ENCODE data around the gene TREH. TPM values are rescaled to one million over a fixed set of nuclear protein-coding genes. Genes with fewer than 3 reads are reported as not detected.

The TREH gene
- total RNA-seq, 1 experiment from 2014 or later, result 0.15 TPM

GRCh38 chr11:118615976-118616371, 63.5 kb downstream of the TREH start:
- Histone ChIP-seq H3K27me3 (ENCODE audit: insufficient read depth, low read length) (no peaks in the 10 kb centered on the region), H3K9ac (ENCODE audit: low read length) (no peak overlapping the region), H3K27ac (ENCODE audit: low read depth, low read length) (no peak overlapping the region), H3K4me2 (ENCODE audit: low read length) (no peak overlapping the region), H3K79me2 (ENCODE audit: insufficient read depth, low read length) (no peaks in the 10 kb centered on the region), H4K20me1 (ENCODE audit: insufficient read depth) (no peaks in the 10 kb centered on the region), H3K9me3 (ENCODE audit: control insufficient read depth in 1 of 2, insufficient read depth in 1 of 2, low read depth in 1 of 2, low read length in 2 of 2) (no peaks in the 10 kb centered on the region), H3K4me1 (ENCODE audit: control insufficient read depth in 1 of 2, insufficient read depth in 2 of 2, low read length in 2 of 2) (peaks cover 25 to 42% of the 10 kb centered on the region in 2 experiments), H2AFZ (ENCODE audit: low read depth, low read length, poor library complexity, severe bottlenecking) (no peak overlapping the region), H3K36me3 (ENCODE audit: control insufficient read depth in 1 of 2, insufficient read depth in 2 of 2, low read length in 2 of 2) (no peaks in the 10 kb centered on the region), H3K4me3 (replicated peaks in 1 of 2; ENCODE audit: low read depth in 1 of 2, low read length in 2 of 2) (no peak overlapping the region), H3K9me2 (ENCODE audit: insufficient read depth) (no peaks in the 10 kb centered on the region)
- ChIA-PET CTCF (no interaction called here), POLR2A (no interaction called here), RAD21 (ENCODE audit: low non-redundant PET in 1 of 2, low total read pairs in 2 of 2, uncharacterized antibody in 2 of 2, unreplicated experiment in 2 of 2) (no interaction called here)
- no peak for TF ChIP-seq YY1 (IDR thresholded peaks at IDR 0.05; ENCODE audit: extremely low read depth, insufficient replicate concordance, low read depth, low read length)
- TF ChIP-seq RAD21 (IDR thresholded peaks at IDR 0.05; ENCODE audit: low read depth), result no peak
- no peak for TF ChIP-seq POLR2AphosphoS5 (IDR thresholded peaks at IDR 0.05; ENCODE audit: low read depth, low read length)
- no peak for TF ChIP-seq ELF1 (IDR thresholded peaks at IDR 0.05; ENCODE audit: borderline replicate concordance, low read depth)
- no peak for TF ChIP-seq ZBTB33 (IDR thresholded peaks at IDR 0.05; ENCODE audit: extremely low read depth, insufficient replicate concordance, low read length)
- no peak for TF ChIP-seq CBX3 (IDR thresholded peaks at IDR 0.05; ENCODE audit: low read depth)
- TF ChIP-seq EGR1 (IDR thresholded peaks at IDR 0.05; ENCODE audit: low read depth), result no peak
- no TSS peak for BruUV-seq (replicated peaks)
- intact Hi-C loops (cut with micrococcal nuclease), result no loop called here
- no peak for ATAC-seq
- no peak for DNase-seq (ENCODE audit: low read depth, low spot score)

- peak overlapping the region; percentile 44 for H3K4me2 ChIP-seq (ENCODE audit: low read length)
- no peaks in the 10 kb centered on the region for H3K79me2 ChIP-seq (ENCODE audit: insufficient read depth, low read length)
- H3K9me3 ChIP-seq (ENCODE audit: control insufficient read depth in 1 of 2, insufficient read depth in 1 of 2, low read depth in 1 of 2, low read length in 2 of 2), result no peaks in the 10 kb centered on the region
- no peaks in the 10 kb centered on the region for H3K36me3 ChIP-seq (ENCODE audit: control insufficient read depth in 1 of 2, insufficient read depth in 2 of 2, low read length in 2 of 2)
- no peak overlapping the region for H3K27ac ChIP-seq (ENCODE audit: low read depth, low read length)
- no peak for DNase-seq (ENCODE audit: low read depth, low spot score)
- ChIA-PET CTCF (no interaction called here), RAD21 (ENCODE audit: low non-redundant PET in 1 of 2, low total read pairs in 2 of 2, uncharacterized antibody in 2 of 2, unreplicated experiment in 2 of 2) (no interaction called here), POLR2A (no interaction called here)
- no TSS peak for BruUV-seq (replicated peaks)
- no peak overlapping the region for H3K9ac ChIP-seq (ENCODE audit: low read length)
- peaks cover 20 to 41% of the 10 kb centered on the region in 2 experiments for H3K4me1 ChIP-seq (ENCODE audit: control insufficient read depth in 1 of 2, insufficient read depth in 2 of 2, low read length in 2 of 2)
- intact Hi-C loops (cut with micrococcal nuclease), result no loop called here
- no peak overlapping the region for H2AFZ ChIP-seq (ENCODE audit: low read depth, low read length, poor library complexity, severe bottlenecking)
- no peaks in the 10 kb centered on the region for H3K27me3 ChIP-seq (ENCODE audit: insufficient read depth, low read length)
- no peaks in the 10 kb centered on the region for H3K9me2 ChIP-seq (ENCODE audit: insufficient read depth)
- no peak for ATAC-seq
- no peaks in the 10 kb centered on the region for H4K20me1 ChIP-seq (ENCODE audit: insufficient read depth)
- TF ChIP-seq TCF7L2 (IDR thresholded peaks at IDR 0.05; ENCODE audit: borderline replicate concordance, extremely low read depth, insufficient read depth, insufficient read length), result no peak
- no peak for TF ChIP-seq POLR2A (IDR thresholded peaks at IDR 0.05; ENCODE audit: borderline replicate concordance, extremely low read depth, insufficient read depth, insufficient read length)
- TF ChIP-seq ZFX (IDR thresholded peaks at IDR 0.05), result no peak
- H3K4me3 ChIP-seq (replicated peaks in 1 of 2; ENCODE audit: low read depth in 1 of 2, low read length in 2 of 2), result no peak overlapping the region
Observed at GRCh38 chr11:118615282-118615975, 64.0 kb downstream of the TREH start.
